ENCODE results near the gene KIF18A.

The KIF18A gene

GRCh38 chr11:28108958-28109357 is 1.0 kb upstream of the KIF18A start:
- Histone ChIP-seq H3K27me3 (replicated peaks; ENCODE audit: insufficient read depth, low read length) (no peaks in the 10 kb centered on the region), H3K9ac (ENCODE audit: low read length) (peak overlapping the region; percentile 86), H3K9me2 (replicated peaks; ENCODE audit: insufficient read depth, low read length) (no peaks in the 10 kb centered on the region), H4K20me1 (ENCODE audit: insufficient read depth, low read length) (no peaks in the 10 kb centered on the region), H3F3A (ENCODE audit: insufficient read depth, low read length) (peaks cover 19% of the 10 kb centered on the region), H2AFZ (ENCODE audit: low read length) (no peak overlapping the region; the same call in 1 of the 2 replicates), H3K4me3 (ENCODE audit: low read length) (peak overlapping the region; percentile 65), H3K27ac (ENCODE audit: low read length) (peak overlapping the region; percentile 90; the same call in 1 of the 2 replicates), H3K4me2 (ENCODE audit: low read depth, low read length) (peak overlapping the region; percentile 81), H3K4me1 (ENCODE audit: low read length) (peaks cover 24% of the 10 kb centered on the region), H3K9me3 (replicated peaks; ENCODE audit: insufficient read depth, low read length) (no peaks in the 10 kb centered on the region), H3K36me3 (replicated peaks; ENCODE audit: insufficient read depth, low read length) (no peaks in the 10 kb centered on the region), H3K79me2 (ENCODE audit: low read length) (peaks cover 79% of the 10 kb centered on the region)
- no peak for TF ChIP-seq EZH2phosphoT487 (IDR thresholded peaks at IDR 0.05; ENCODE audit: low read length)
- no peak for TF ChIP-seq EZH2 (optimal IDR thresholded peaks at IDR 0.05; ENCODE audit: low read depth, low read length)
- TF ChIP-seq CTCF (IDR thresholded peaks at IDR 0.05; ENCODE audit: low read length) = no peak
- DNase-seq = no peak

- no peak for TF ChIP-seq EZH2phosphoT487 (IDR thresholded peaks at IDR 0.05; ENCODE audit: low read length)
- TF ChIP-seq CTCF (IDR thresholded peaks at IDR 0.05; ENCODE audit: low read length) = no peak
- no peak for TF ChIP-seq EZH2 (optimal IDR thresholded peaks at IDR 0.05; ENCODE audit: low read depth, low read length)
- Histone ChIP-seq H3K4me2 (ENCODE audit: low read depth, low read length) (peak overlapping the region; percentile 87), H3K79me2 (ENCODE audit: low read length) (peaks cover 88% of the 10 kb centered on the region), H3K27ac (ENCODE audit: low read length) (peak overlapping the region; percentile 90), H3K9me2 (replicated peaks; ENCODE audit: insufficient read depth, low read length) (no peaks in the 10 kb centered on the region), H3K27me3 (replicated peaks; ENCODE audit: insufficient read depth, low read length) (no peaks in the 10 kb centered on the region), H4K20me1 (ENCODE audit: insufficient read depth, low read length) (no peaks in the 10 kb centered on the region), H3K9ac (ENCODE audit: low read length) (peak overlapping the region; percentile 88), H3K4me3 (ENCODE audit: low read length) (peak overlapping the region; percentile 94), H2AFZ (ENCODE audit: low read length) (peak overlapping the region; percentile 89), H3F3A (ENCODE audit: insufficient read depth, low read length) (peaks cover 19% of the 10 kb centered on the region), H3K36me3 (replicated peaks; ENCODE audit: insufficient read depth, low read length) (no peaks in the 10 kb centered on the region), H3K9me3 (replicated peaks; ENCODE audit: insufficient read depth, low read length) (no peaks in the 10 kb centered on the region), H3K4me1 (ENCODE audit: low read length) (peaks cover 24% of the 10 kb centered on the region)
- peak; percentile 36 for DNase-seq
Observed at GRCh38 chr11:28107191-28107749, 686 bp downstream of the KIF18A start.

GRCh38 chr11:28106353-28107043 is 1.5 kb downstream of the KIF18A start:
- Histone ChIP-seq H3K4me2 (ENCODE audit: low read depth, low read length) (peak overlapping the region; percentile 87), H3K4me1 (ENCODE audit: low read length) (peaks cover 23% of the 10 kb centered on the region), H3K4me3 (ENCODE audit: low read length) (peak overlapping the region; percentile 94; the same call in 1 of the 2 replicates), H3K9ac (ENCODE audit: low read length) (peak overlapping the region; percentile 88; the same call in 1 of the 2 replicates), H3K27me3 (replicated peaks; ENCODE audit: insufficient read depth, low read length) (no peaks in the 10 kb centered on the region), H3K27ac (ENCODE audit: low read length) (no peak overlapping the region), H3F3A (ENCODE audit: insufficient read depth, low read length) (peaks cover 19% of the 10 kb centered on the region), H2AFZ (ENCODE audit: low read length) (no peak overlapping the region), H3K36me3 (replicated peaks; ENCODE audit: insufficient read depth, low read length) (no peaks in the 10 kb centered on the region), H3K79me2 (ENCODE audit: low read length) (peaks cover 88% of the 10 kb centered on the region), H3K9me2 (replicated peaks; ENCODE audit: insufficient read depth, low read length) (no peaks in the 10 kb centered on the region), H3K9me3 (replicated peaks; ENCODE audit: insufficient read depth, low read length) (no peaks in the 10 kb centered on the region), H4K20me1 (ENCODE audit: insufficient read depth, low read length) (no peaks in the 10 kb centered on the region)
- TF ChIP-seq EZH2 (optimal IDR thresholded peaks at IDR 0.05; ENCODE audit: low read depth, low read length) (no peak), CTCF (IDR thresholded peaks at IDR 0.05; ENCODE audit: low read length) (no peak), EZH2phosphoT487 (IDR thresholded peaks at IDR 0.05; ENCODE audit: low read length) (no peak)
- no peak for DNase-seq

All from MM.1S (cell line).